K562 treated with DMSO at 1 percent for 24 hours (cell line): ENCODE data around the gene RAD18. TPM values are rescaled to one million over a fixed set of nuclear protein-coding genes. Genes with fewer than 3 reads are reported as not detected.

Experiments
- total RNA-seq: library from RNA; unstranded; fragments of 300-600 nt; gene quantifications from 2 replicates; pipeline ENCODE4 v1.2.3, GENCODE V29; 2022; ENCODE audit warnings: low read depth; ENCODE audit not compliant: insufficient read depth

Gene RAD18, protein sequence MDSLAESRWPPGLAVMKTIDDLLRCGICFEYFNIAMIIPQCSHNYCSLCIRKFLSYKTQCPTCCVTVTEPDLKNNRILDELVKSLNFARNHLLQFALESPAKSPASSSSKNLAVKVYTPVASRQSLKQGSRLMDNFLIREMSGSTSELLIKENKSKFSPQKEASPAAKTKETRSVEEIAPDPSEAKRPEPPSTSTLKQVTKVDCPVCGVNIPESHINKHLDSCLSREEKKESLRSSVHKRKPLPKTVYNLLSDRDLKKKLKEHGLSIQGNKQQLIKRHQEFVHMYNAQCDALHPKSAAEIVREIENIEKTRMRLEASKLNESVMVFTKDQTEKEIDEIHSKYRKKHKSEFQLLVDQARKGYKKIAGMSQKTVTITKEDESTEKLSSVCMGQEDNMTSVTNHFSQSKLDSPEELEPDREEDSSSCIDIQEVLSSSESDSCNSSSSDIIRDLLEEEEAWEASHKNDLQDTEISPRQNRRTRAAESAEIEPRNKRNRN
- 8.6 TPM in 2 replicates for total RNA-seq

GRCh38 chr3:8963137-8963853 is at the start of gene RAD18:
Gene RAD18 (minus strand): TSS chr3:8963472. CDS start chr3:8963385, 87 bp downstream.

Other genes starting within 250 kb of the RAD18 start
- not detected in 2 replicates for gene CAV3, start 229.7 kb downstream of the RAD18 start, total RNA-seq
- 0.47 and 0.58 TPM in 2 replicates for gene OXTR, start 193.9 kb downstream of the RAD18 start, total RNA-seq